OCI-M2 (cell line): ENCODE results near the gene ZNF606.

Source experiments
- DNase-seq: peaks from one replicate; lab custom pipeline; 2025; ENCODE audit not compliant: unreplicated experiment; lab: John Stamatoyannopoulos, UW

ZNF606 gene

DNA sequence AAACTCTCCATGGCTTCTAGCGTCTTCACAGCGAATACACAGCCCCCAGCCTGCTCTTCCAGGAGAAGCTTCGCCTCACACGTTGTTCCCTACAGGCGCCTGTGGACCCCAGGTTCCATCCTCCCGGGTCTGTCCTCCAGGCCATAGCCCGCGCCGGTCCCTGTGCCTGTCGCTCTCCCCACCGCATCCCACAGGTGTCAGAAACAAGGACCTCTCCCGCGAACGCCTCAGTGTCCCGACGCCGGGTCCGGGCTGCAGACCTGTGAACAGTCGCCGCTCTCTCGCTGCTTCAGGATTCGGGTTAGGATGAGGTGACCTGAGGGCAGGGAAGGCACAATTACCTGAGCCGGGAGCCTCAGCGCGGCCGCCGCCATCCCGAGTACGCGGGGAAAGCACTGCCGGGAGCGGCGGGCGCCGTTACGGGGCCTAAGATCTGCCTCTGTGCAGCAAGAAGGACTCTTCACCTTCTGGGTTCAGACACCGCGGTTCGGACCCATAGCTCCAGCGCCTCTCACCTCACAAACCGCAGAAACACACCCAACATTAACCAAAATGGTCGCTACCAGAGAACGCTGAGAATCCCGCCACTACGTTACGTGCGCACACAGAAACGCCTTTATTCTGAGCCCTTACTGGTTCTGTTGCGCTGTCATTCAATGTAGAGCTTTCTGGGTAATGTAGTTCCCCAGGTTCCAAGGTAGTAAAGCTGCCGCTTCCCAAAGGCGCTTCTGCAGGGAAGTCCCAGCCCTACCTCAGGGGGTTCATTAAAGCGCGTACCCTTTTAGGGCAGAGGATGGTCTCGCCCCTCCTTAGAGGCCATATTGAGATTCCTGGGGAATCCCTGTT is 67.6 kb downstream of the ZNF606 start, which contains the start of gene ZNF418:
ZNF418 (minus strand) TSS at position 583 of the 846 bp plus-strand sequence. CDS start 1,580 bp downstream, outside the sequence.
- no peak for DNase-seq

DNA sequence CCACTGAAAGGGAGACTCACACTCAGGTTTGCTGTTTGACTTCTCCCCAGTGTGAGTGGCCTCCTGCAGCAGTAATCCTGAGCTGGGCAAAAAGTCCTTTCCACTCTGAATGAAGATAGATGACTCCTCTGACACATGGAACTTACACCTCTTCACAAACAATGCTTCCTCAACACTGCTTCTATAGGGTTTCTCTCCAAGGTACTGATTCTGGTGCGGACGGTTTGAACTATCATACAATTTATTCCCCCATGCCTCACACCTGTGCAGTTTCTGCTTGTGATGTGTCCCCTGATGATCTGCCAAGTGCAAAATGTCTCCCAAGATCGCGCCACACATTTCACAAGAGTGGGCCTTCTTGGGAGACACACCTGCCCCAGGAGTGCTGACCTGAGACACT is 75.0 kb downstream of the ZNF606 start:
- DNase-seq, result no peak
